GM12874 (cell line): ENCODE data around the gene MCF2L2.

Source experiments
- TF ChIP-seq, protein P1 (sequence below): IDR thresholded peaks from 2 replicates; pipeline ENCODE4 v1.5.1; 2011; ENCODE audit warnings: low read depth, mild to moderate bottlenecking, control low read depth, low read length, moderate library complexity; ENCODE audit not compliant: insufficient read depth

The MCF2L2 gene

DNA sequence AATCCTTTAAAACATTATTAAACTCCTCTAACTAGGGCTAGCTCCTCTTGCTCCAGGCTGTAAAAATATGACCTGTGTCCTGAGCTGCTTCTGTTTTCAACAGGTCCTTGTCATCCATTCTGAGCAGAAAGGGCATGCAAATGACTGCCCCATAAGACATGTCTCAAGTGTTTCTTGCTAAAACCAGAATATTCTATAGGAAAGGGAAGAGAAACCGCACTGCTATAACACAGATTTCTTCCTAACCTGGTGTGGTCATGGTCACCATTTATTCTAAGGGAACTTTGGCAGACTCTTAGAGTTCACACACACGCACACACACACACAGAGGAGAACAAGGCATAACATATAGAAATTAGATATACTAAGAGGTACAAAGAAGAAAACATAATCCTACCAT lies 209.6 kb downstream of the MCF2L2 start:
- TF ChIP-seq, protein P1, sequence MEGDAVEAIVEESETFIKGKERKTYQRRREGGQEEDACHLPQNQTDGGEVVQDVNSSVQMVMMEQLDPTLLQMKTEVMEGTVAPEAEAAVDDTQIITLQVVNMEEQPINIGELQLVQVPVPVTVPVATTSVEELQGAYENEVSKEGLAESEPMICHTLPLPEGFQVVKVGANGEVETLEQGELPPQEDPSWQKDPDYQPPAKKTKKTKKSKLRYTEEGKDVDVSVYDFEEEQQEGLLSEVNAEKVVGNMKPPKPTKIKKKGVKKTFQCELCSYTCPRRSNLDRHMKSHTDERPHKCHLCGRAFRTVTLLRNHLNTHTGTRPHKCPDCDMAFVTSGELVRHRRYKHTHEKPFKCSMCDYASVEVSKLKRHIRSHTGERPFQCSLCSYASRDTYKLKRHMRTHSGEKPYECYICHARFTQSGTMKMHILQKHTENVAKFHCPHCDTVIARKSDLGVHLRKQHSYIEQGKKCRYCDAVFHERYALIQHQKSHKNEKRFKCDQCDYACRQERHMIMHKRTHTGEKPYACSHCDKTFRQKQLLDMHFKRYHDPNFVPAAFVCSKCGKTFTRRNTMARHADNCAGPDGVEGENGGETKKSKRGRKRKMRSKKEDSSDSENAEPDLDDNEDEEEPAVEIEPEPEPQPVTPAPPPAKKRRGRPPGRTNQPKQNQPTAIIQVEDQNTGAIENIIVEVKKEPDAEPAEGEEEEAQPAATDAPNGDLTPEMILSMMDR, result no peak

DNA sequence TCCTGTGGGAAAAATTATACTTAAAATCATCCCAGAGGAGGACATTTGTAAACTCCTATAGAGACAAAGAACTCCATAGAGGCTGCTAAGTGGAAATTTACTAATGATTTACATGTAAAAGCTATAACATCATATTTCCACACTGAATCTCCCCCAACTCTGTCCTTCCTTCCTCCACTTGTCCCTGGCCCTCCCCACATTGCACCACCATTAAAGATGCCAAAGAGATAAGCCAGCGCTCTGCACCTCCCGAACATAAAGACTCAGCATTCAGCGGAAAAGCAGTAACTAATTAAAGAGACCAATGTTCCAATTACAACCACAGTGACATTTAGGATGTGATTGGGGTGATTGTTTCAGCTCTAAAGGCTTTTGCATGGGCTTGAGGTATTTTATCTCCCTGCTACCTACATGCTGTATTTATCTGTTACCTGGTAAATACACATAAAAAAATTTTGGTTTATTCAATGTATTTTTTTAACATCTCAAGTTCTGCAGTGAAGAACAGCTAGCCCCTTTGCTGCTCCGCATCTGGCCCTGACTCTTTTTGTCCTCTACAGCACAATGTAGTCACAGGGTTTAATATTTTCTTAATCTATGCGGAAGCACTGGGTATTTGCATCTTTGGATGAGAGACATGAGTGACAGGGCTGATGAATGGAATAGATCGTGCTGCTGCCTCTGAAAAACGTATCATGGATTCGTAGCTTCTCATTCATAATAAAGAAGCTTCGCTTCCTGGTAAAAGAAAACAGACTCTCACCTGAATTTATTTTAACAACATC lies 210.7 kb downstream of the MCF2L2 start:
- TF ChIP-seq, protein P1, result no peak

DNA sequence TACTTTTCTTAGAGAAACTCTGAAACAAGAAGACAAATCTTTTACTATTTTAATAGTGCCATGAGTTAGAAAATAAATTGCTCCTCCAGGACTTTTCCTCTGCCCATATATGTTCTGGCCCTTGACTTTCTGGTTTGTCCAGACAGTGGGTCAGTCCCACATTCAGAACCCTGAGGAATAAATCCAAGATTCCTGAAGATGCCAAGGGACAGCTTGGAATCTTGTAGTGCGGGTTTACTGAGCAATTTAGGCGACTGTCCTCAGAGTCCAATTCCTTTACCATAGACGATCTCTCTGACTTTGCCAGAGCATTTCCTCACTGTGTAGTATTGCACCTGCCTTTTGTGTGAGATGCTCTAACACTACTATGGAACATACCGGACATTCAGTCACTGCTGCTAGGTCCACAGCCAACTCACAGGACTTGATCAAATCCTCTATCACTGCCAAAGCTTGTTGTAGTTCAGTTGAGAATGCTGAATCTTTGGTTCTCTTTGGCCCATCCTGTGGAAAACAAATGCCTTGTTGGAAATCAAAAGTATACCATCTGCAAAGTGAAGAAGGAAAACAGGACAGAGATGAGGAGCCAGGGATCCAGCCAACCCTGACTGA lies 212.7 kb downstream of the MCF2L2 start:
- TF ChIP-seq, protein P1, result no peak

DNA sequence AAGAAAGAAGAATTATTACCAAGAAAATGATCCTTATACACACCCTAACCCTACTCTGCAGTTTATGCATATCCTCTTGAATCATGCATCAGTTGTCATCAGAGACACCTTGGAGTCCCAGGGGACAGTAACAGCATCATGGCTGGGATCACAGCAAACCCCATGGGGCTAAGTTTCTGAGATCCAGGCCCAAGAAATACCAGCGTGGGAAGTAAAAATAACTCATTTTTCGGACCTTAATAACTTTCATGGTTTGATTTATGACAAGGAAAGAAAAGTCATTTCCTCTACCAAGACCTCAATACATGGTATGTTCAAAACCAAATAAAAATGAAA lies 214.2 kb downstream of the MCF2L2 start:
- TF ChIP-seq, protein P1, result no peak

DNA sequence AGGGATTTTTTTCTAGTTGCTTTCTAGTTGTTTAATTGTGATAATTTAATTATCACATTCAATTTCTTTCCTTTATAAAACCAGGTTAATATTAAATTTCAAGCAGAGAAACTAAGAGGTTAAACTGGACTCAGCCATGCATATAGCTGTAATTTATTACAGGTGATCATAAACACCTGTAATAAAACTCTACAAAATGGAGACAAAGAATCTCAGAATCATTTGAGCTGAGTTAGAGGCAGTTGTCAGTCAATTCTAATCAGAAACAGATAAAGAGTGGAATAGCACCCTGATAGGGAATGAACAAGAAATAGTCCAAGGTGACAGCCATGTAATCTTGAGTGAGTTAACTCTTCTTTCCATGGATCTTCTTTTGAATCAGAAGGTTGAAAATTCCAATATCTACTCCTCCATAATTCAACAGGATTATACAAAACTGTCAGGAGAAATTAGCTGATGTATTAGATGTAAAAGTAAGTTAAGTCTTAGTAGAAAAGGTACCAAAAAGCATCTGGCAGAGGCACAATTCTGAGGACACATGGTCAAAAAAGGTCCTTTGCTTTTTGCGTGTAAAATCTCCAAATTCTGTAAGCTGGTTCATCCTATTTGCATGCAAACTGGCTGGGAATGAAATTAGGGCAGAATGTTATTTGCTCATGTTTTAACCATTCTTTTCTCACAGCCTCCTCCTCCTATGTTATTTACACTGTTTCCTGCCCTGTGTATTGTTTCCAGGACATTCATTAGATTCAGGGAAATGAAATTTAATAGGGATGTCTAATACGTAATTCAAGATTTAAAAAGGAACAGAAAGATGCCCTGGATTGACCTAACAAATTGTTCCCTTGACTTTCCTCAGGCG lies 214.8 kb downstream of the MCF2L2 start:
- TF ChIP-seq, protein P1, result no peak

DNA sequence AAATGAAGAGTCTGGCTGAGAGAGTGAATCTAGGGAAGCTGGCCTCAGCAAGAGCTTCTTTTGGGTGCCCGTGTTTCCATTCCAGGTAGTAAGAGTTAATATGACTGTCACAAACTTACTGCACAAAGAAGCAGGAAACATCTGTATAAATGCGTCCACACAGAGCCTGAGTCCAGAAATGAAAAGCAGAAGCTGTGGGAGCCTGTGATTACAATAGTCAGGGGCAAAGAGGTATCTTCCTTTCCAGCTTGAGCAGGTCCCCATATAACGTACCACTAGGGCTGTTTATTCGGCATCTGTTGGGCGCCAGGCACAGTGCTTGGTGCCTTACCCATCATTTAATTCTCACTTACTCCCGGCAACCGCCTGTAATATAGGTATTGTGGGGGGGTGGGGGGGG lies 215.9 kb downstream of the MCF2L2 start:
- TF ChIP-seq, protein P1, result no peak

DNA sequence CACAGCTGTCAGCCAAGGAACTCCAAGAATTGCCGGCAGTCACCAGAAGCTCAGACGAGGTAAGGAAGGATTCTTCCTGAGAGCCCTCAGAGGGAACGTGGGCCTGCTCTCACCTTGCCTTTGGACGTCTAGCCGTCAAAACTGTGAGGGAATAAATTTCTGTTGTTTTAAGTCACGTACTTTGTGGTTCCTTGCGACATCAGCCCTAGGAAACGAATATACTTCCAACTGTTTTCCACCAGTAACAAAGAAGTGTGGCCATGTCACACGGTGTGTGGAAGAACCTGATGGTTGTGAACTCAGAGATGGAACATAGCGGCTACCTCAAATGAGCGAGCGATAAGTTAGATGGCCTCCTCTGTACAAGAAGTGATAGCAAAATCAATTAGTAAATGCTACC lies 216.3 kb downstream of the MCF2L2 start:
- TF ChIP-seq, protein P1, result no peak
